Measurements from ENCODE around the gene CMA1.

DNA sequence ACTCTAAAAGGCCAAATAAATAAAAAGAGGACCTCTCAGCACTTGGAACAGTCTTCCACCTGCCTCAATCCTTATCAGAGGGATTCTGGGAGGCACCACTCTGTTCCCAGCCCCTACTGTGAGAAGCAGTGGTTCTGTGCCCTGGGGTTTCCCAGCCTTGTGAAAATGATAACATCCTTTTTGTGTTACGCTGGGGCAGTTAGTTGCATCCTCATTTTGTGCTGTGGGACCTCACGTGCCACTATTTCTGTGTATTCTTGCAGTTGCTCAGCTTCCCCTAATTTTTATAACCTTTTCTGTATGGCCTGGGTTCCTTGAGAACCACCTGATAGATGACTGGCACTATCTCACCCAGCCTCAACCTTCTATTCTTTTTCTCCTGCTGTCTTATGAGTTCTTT lies 10.8 kb upstream of the CMA1 start:
- TF ChIP-seq, protein P1, sequence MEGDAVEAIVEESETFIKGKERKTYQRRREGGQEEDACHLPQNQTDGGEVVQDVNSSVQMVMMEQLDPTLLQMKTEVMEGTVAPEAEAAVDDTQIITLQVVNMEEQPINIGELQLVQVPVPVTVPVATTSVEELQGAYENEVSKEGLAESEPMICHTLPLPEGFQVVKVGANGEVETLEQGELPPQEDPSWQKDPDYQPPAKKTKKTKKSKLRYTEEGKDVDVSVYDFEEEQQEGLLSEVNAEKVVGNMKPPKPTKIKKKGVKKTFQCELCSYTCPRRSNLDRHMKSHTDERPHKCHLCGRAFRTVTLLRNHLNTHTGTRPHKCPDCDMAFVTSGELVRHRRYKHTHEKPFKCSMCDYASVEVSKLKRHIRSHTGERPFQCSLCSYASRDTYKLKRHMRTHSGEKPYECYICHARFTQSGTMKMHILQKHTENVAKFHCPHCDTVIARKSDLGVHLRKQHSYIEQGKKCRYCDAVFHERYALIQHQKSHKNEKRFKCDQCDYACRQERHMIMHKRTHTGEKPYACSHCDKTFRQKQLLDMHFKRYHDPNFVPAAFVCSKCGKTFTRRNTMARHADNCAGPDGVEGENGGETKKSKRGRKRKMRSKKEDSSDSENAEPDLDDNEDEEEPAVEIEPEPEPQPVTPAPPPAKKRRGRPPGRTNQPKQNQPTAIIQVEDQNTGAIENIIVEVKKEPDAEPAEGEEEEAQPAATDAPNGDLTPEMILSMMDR (IDR thresholded peaks at IDR 0.05): no peak
- TF ChIP-seq POLR2A (IDR thresholded peaks at IDR 0.05): no peak

Data from thyroid gland (tissue), 4 donors.